Fibroblast of lung (primary cell): ENCODE results near the gene ZMAT5. TPM values are rescaled to one million over a fixed set of nuclear protein-coding genes. Genes with fewer than 3 reads are reported as not detected.

ENCODE experiments used
- DNase-seq, 2 donors: peaks; one replicate each; pipeline versions ENCODE4 v3.0.0 to v3.0.0-alpha.2; 2010; ENCODE audit warnings: low read depth in 2 of 2
- H2AFZ ChIP-seq: 2 replicates; pipeline ENCODE4 v1.5.1; 2012; ENCODE audit warnings: low read length, control low read depth, inconsistent platforms
- H3K27ac ChIP-seq: 2 replicates; pipeline ENCODE4 v1.5.1; 2011; ENCODE audit warnings: low read length, control low read depth; ENCODE audit not compliant: insufficient read depth
- H3K27me3 ChIP-seq: 2 replicates; pipeline ENCODE4 v1.5.1; 2011; ENCODE audit warnings: mild to moderate bottlenecking, low read length; ENCODE audit not compliant: control insufficient read depth, insufficient read depth
- H3K36me3 ChIP-seq: 2 replicates; pipeline ENCODE4 v1.5.1; 2011; ENCODE audit warnings: low read length; ENCODE audit not compliant: control insufficient read depth, insufficient read depth
- H3K4me1 ChIP-seq: 2 replicates; pipeline ENCODE4 v1.5.1; 2011; ENCODE audit warnings: low read length; ENCODE audit not compliant: control insufficient read depth, insufficient read depth; ENCODE audit errors: extremely low read depth
- H3K4me2 ChIP-seq: 2 replicates; pipeline ENCODE4 v1.5.1; 2011; ENCODE audit warnings: low read length, control low read depth; ENCODE audit not compliant: insufficient read depth; ENCODE audit errors: extremely low read depth
- H3K4me3 ChIP-seq, 4 experiments: fragments of 200-600 bp in 1 of 4; sonication (generic) in 1 of 4; replicated peaks in 1 of 4; 2 replicates each; pipeline ENCODE4 v1.5.1; 2011 to 2016; ENCODE audit warnings: low read length in 4 of 4, low read depth in 3 of 4, mild to moderate bottlenecking in 3 of 4, control low read depth in 2 of 4, inconsistent platforms in 1 of 4, mixed read lengths in 1 of 4; ENCODE audit not compliant: insufficient read depth in 1 of 4; ENCODE audit errors: control extremely low read depth in 1 of 4
- H3K79me2 ChIP-seq: 2 replicates; pipeline ENCODE4 v1.5.1; 2012; ENCODE audit warnings: mild to moderate bottlenecking, low read length, inconsistent platforms; ENCODE audit not compliant: control insufficient read depth, insufficient read depth
- H3K9ac ChIP-seq: 2 replicates; pipeline ENCODE4 v1.5.1; 2011; ENCODE audit warnings: mild to moderate bottlenecking, low read length, control low read depth; ENCODE audit not compliant: insufficient read depth
- H3K9me3 ChIP-seq: 2 replicates; pipeline ENCODE4 v1.5.1; 2012; ENCODE audit warnings: low read depth, low read length; ENCODE audit not compliant: control insufficient read depth, insufficient read depth
- H4K20me1 ChIP-seq: 2 replicates; pipeline ENCODE4 v1.5.1; 2011; ENCODE audit warnings: low read length; ENCODE audit not compliant: control insufficient read depth, insufficient read depth; ENCODE audit errors: extremely low read depth
- EZH2 ChIP-seq: IDR thresholded peaks from 2 replicates; pipeline ENCODE4 v1.5.1; 2012; ENCODE audit warnings: low read length, control low read depth, mild to moderate bottlenecking; ENCODE audit errors: missing control alignments
- polyA plus RNA-seq, 2 donors: library from polyadenylated mRNA; depleted of rRNA in 1 of 2; stranded (reverse) in 1 of 2; unstranded in 1 of 2; fragments of >200 nt; gene quantifications; 2 replicates each; pipeline ENCODE4 v1.2.1, GENCODE V29; 2011 to 2012; ENCODE audit warnings: missing spikeins in 1 of 2
- total RNA-seq: library from RNA; depleted of rRNA; stranded (reverse); fragments of >200 nt; gene quantifications from 2 replicates; pipeline ENCODE4 v1.2.1, GENCODE V29; 2014
- TF ChIP-seq, protein P1 (sequence below), 2 donors: IDR thresholded peaks in 1 of 2; conservative IDR thresholded peaks in 1 of 2; 1 replicate in 1 of 2; 2 replicates in 1 of 2; pipeline ENCODE4 v1.5.1; 2011 to 2012; ENCODE audit warnings: low read length in 2 of 2, control low read depth in 1 of 2, inconsistent platforms in 1 of 2, low read depth in 1 of 2, mild to moderate bottlenecking in 1 of 2

Gene ZMAT5
- total and polyA plus RNA-seq, 2 donors (not counting 1 experiment from before 2014, with no cell fraction given), result 13.4 to 21.6 TPM

- Histone ChIP-seq H3K27me3 (no peaks in the 10 kb centered on the region), H3K9ac (no peak overlapping the region), H4K20me1 (no peaks in the 10 kb centered on the region), H3K27ac (no peak overlapping the region), H2AFZ (no peak overlapping the region), H3K4me1 (no peaks in the 10 kb centered on the region), H3K79me2 (no peaks in the 10 kb centered on the region), H3K36me3 (peaks cover 10% of the 10 kb centered on the region), H3K9me3 (no peaks in the 10 kb centered on the region), H3K4me2 (no peak overlapping the region), H3K4me3 (no peak overlapping the region)
- DNase-seq, result no peak
- TF ChIP-seq EZH2, result no peak
- TF ChIP-seq, protein P1, sequence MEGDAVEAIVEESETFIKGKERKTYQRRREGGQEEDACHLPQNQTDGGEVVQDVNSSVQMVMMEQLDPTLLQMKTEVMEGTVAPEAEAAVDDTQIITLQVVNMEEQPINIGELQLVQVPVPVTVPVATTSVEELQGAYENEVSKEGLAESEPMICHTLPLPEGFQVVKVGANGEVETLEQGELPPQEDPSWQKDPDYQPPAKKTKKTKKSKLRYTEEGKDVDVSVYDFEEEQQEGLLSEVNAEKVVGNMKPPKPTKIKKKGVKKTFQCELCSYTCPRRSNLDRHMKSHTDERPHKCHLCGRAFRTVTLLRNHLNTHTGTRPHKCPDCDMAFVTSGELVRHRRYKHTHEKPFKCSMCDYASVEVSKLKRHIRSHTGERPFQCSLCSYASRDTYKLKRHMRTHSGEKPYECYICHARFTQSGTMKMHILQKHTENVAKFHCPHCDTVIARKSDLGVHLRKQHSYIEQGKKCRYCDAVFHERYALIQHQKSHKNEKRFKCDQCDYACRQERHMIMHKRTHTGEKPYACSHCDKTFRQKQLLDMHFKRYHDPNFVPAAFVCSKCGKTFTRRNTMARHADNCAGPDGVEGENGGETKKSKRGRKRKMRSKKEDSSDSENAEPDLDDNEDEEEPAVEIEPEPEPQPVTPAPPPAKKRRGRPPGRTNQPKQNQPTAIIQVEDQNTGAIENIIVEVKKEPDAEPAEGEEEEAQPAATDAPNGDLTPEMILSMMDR (conservative IDR thresholded peaks at IDR 0.05 in 1 of 2, IDR thresholded peaks at IDR 0.05 in 1 of 2; ENCODE audit: low read depth in 1 of 2, low read length in 2 of 2), result no peak
Measured at GRCh38 chr22:29691636-29692326, 75.0 kb downstream of the ZMAT5 start.

DNA sequence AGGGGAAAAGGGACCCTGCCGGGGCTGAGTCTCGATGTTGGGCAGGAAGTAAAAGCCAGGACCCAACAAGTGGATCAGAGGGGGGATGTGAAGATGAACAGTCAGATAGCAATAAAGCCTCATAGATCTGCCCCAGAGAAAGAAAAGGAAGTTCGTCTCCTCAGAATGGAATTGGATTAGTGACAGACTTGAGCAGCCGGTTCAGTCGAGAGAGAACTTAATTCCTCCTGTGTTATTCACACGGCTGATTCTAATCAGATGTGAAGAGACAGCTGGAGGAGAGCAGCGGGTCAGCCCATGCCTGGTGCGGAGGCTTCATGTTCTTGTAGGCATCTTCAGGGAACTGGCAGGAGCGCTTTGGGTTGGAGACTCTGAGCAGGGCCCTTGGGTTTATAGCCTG, 76.3 kb downstream of the ZMAT5 start:
- H3K4me2 ChIP-seq, result no peak overlapping the region
- no peaks in the 10 kb centered on the region for H4K20me1 ChIP-seq
- H3K79me2 ChIP-seq, result no peaks in the 10 kb centered on the region
- TF ChIP-seq EZH2, result no peak
- TF ChIP-seq, protein P1 (conservative IDR thresholded peaks at IDR 0.05 in 1 of 2, IDR thresholded peaks at IDR 0.05 in 1 of 2; ENCODE audit: low read depth in 1 of 2, low read length in 2 of 2), result no peak
- H3K4me3 ChIP-seq, result no peak overlapping the region
- no peak overlapping the region for H3K9ac ChIP-seq
- peak in 1 of 2 donors; percentile 33 for DNase-seq
- H3K4me1 ChIP-seq, result no peaks in the 10 kb centered on the region
- H3K27me3 ChIP-seq, result no peaks in the 10 kb centered on the region
- H3K36me3 ChIP-seq, result peaks cover 9% of the 10 kb centered on the region
- no peak overlapping the region for H2AFZ ChIP-seq
- no peaks in the 10 kb centered on the region for H3K9me3 ChIP-seq
- no peak overlapping the region for H3K27ac ChIP-seq

DNA sequence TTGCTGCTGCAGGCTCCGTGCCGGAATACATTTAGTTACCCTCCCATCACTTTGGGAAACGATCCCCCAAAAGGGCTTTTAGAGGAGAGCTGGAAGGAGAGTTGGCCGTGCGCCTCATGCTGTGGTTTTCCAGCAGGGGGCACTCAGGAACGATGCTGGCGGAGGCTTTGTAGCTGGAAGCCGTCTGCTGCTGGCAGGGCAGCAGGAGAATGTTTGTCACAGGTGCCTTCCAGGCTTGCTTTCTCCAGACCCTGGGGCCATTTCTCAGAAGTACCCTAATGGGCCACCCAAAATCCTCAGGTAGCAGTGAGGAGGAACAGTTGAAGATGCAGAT, 77.0 kb downstream of the ZMAT5 start:
- Histone ChIP-seq H4K20me1 (no peaks in the 10 kb centered on the region), H3K79me2 (no peaks in the 10 kb centered on the region), H3K9me3 (no peaks in the 10 kb centered on the region), H3K27ac (no peak overlapping the region), H3K4me3 (no peak overlapping the region), H3K36me3 (peaks cover 9% of the 10 kb centered on the region), H3K27me3 (no peaks in the 10 kb centered on the region), H3K9ac (no peak overlapping the region), H3K4me2 (no peak overlapping the region), H3K4me1 (no peaks in the 10 kb centered on the region), H2AFZ (no peak overlapping the region)
- DNase-seq, result peak; percentile 46 to 58
- TF ChIP-seq, protein P1 (conservative IDR thresholded peaks at IDR 0.05 in 1 of 2, IDR thresholded peaks at IDR 0.05 in 1 of 2; ENCODE audit: low read depth in 1 of 2, low read length in 2 of 2), result peak; percentile 66 to 87
- TF ChIP-seq EZH2, result no peak
